ENCODE data around the gene PARP8. TPM values are rescaled to one million over a fixed set of nuclear protein-coding genes. Genes with fewer than 3 reads are reported as not detected.

PARP8 gene
- total RNA-seq, 4 donors from 2014 or later: 6.5 to 25.2 (median 12.3) TPM

GRCh38 chr5:50888751-50889150 is 222.3 kb downstream of the PARP8 start:
- intact Hi-C loops (cut with DNase I): no loop called here
- H3K4me3 ChIP-seq: no peak overlapping the region
- DNase-seq: no peak
- no peaks in the 10 kb centered on the region for H3K9me3 ChIP-seq
- no peaks in the 10 kb centered on the region for H3K4me1 ChIP-seq
- H3K27ac ChIP-seq: no peak overlapping the region
- no peaks in the 10 kb centered on the region for H3K27me3 ChIP-seq
- WGBS, 2 donors: 77 to 79% methylated on average over 1 of the region's 1 CpG
- H3K36me3 ChIP-seq: no peaks in the 10 kb centered on the region
- TF ChIP-seq POLR2A (IDR thresholded peaks at IDR 0.05): no peak
- TF ChIP-seq CTCF (IDR thresholded peaks at IDR 0.05): no peak

- Histone ChIP-seq H3K9me3 (no peaks in the 10 kb centered on the region), H3K27me3 (no peaks in the 10 kb centered on the region), H3K4me3 (no peak overlapping the region), H3K36me3 (no peaks in the 10 kb centered on the region), H3K27ac (no peak overlapping the region), H3K4me1 (no peaks in the 10 kb centered on the region)
- TF ChIP-seq POLR2A (IDR thresholded peaks at IDR 0.05) (no peak), CTCF (IDR thresholded peaks at IDR 0.05) (no peak)
- intact Hi-C loops (cut with DNase I): no loop called here
- 60 to 65% methylated on average over 2 of the region's 2 CpGs for WGBS, 2 donors
- no peak for DNase-seq
These were observed 223.4 kb downstream of the PARP8 start for GRCh38 chr5:50889790-50890189.

Other genes with a start within 250 kb of the PARP8 start
- gene EMB, start 225.3 kb upstream of the PARP8 start, total RNA-seq: 10 to 100 TPM in 2 of 4 donors, 1 to 10 TPM in 2; 2.2 to 16.4 (median 9.4) TPM